ENCODE results near the gene RPL14.
A peak's percentile ranks its signal among the peaks of the same experiment; 100 is the strongest.
"Not testable (repeated sequence)": the region's sequence is repeated elsewhere in the genome, so short reads cannot be mapped to it uniquely, and the experiment has no call there.

RPL14 gene

GRCh38 chr3:40456940-40457823 lies at the start of gene RPL14:
RPL14 (plus strand) TSS chr3:40457339; CDS start chr3:40457472, 133 bp downstream.
- DNase-seq, result peak; percentile 76

DNA sequence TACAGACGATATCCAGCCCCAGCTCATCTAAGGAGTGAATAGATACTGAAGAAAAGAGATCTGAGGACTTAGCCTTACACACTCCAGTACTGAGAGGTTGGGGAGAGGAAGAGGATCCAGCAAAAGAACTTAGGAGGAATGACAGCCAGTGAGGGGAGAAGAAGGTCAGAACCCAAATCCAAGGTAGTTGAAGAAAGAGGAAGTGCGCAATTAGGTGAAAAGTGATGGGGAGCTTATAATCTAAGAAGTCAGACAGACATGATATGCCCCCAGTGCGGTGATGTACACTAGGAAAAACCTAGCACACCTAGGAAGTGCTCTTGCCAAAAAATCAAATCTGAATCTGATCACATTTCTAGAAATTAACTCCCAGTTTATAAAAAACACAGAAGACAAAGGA lies 49.5 kb upstream of the RPL14 start:
- no peak for DNase-seq

- DNase-seq, result peak; percentile 53
These were observed 42.9 kb upstream of the RPL14 start for GRCh38 chr3:40414270-40414669.

- DNase-seq, result no peak
These were observed 39.1 kb upstream of the RPL14 start for GRCh38 chr3:40417845-40418543.

DNA sequence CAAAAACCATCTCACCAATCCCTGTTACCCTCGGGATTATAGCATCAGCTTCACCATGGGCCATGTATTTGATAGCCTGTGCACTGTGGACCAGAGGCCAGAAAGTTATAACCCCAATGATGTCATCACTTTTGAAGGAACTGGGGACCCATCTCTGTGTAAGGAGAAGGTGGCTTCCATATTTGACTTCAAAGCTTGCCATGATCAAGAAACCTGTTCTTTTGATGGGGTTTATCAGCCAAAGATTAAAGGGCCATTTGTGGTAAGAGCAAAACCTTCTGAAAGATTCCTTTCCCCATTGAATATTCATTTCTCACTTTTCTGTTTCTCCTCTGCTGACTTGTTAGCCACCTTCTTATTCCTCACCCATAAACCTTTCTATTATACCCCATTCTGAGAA lies 34.3 kb upstream of the RPL14 start:
- DNase-seq, result no peak

DNA sequence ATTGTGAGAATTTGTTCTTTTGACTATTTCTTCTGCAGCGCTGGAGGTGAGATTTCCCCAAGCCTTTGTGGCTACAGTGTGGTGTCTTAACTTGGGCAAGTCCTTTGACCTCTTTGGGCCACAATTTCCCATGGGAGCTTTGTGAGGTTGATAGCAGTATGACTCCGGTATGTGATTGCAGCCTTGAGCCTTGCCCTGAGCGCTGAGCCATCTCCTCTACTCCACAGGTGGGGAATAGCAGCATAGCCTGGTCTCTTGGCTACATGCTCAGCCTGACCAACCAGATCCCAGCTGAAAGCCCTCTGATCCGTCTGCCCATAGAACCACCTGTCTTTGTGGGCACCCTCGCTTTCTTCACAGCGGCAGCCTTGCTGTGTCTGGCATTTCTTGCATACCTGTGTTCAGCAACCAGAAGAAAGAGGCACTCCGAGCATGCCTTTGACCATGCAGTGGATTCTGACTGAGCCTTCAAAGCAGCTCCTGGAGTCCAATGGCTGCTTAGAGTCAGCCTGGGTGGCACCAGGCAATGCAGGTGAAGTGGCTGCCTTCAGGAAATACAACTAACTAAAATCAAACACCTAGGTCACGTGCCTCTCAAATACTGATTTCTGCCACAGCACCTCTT lies 30.0 kb upstream of the RPL14 start:
- DNase-seq, result no peak

DNA sequence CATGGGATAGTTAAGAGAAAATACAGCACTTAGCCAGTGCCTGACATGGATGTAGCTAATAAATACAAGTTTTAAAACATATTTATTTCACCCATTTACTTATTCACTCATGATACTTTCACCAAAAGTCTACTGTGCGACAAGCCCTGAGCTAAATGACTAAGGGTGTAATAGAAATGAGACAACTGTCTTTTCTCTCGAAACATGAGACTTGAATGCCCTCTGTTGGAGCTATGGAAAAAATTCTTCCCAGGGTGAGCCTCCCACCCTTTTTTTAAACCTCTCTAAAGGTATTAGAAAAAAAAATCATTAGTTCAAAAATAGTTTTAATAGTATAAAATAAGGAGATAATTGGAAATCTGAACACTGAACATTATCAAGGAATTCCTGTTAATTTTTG lies 24.3 kb upstream of the RPL14 start:
- no peak for DNase-seq

DNA sequence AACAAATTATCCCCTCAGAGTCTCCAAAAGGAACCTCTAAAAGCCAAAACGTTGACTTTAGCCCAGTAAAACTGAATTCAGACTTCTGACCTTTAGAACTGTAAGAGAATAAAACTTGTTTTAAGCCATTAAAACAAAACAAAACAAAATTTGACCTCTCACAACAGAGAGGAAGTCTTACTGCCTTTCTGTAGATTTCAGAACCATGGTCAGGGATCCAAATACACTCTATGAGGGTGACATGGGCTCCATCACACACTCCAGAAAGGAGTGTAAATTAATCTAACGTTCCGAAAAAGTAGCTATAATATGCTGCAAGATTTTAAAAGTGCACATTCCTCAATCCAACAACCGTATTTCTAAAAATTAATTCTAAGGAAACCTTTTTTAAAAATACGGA lies 19.2 kb upstream of the RPL14 start:
- DNase-seq, result no peak

DNA sequence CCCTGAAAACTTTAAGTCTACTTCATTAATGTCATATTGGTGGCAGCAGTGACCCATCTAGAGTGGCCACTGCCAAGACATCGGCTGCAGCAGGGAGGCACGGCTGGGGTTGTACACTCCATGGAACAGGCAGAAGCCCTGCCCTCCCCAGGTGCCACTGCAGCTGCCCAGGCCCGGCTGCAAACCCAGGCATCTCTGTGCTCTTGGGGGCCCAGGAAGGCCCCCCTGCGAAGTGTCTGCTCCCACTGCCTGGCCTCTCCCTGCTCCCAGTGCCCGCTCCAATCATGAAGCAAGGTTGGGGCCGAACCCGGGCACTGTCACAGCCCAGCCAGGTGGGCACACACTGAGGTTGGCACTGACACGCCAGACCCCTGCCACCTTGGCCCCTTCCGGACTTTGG lies 12.1 kb upstream of the RPL14 start:
- no peak for DNase-seq

- DNase-seq, result no peak
These were observed 11.3 kb upstream of the RPL14 start for GRCh38 chr3:40445880-40446279.

- no peak for DNase-seq
These were observed 6.7 kb upstream of the RPL14 start for GRCh38 chr3:40450438-40450837.

DNA sequence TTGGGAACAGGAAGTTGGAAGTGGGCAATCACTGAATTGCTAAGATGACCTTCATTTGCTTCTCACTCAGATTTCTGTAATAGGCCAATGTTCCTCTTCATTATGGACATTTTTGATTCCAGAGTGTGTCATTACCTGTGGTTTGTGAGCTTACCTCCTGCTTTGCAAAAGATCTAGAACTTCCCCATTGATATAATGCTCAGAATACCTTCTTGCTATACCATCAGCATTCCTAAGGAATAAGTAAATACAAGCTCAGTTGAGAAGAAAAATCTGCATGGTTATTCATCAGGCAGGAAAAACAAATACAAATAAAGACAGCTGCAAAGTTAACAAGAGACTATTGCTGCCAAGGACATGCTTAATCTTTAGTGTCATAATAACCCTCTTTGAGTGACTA lies 5.6 kb upstream of the RPL14 start:
- DNase-seq, result no peak

GRCh38 chr3:40452057-40452456 lies 5.1 kb upstream of the RPL14 start:
- no peak for DNase-seq

GRCh38 chr3:40452562-40452875 lies 4.6 kb upstream of the RPL14 start:
- no peak for DNase-seq

DNA sequence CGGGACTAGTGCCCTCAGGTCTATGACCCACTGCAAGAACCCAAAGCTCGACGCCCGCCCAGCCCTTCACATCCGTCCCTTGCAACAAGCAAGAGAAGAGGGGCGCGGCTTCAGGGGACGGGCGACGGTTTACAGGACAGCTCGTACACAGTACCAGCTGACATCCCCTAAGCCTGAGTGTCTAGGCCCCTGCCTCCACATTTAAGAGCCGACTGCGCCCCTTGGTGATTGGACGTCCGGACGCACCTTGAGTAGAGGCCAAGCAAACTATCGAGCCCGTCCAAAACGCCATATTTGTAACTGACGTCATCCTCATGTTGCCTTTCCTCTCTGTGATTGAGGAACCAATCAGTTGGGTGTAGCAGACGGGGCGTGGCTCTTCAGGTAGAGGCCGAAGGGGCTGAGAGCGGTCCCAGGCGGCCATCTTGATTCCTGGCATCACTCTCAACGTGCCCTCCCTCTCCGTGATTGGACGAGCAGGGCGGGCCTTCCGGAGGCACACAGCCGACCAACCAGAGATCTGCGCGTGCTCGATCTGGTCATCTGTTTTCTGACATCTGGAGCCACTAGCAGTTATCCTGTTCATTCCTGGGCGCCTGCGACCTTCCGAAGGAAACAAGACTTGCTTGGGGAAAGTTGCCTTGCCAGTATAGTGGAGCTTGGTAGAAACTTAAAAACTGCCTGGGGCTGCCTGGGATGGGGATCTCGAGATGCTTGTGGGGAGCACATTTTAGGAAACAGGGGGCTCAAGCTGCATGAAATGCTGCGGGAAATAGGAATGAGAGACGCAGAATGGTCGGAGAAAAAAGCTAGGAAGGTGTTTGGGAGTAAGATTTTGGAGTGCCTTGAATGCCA lies 4.0 kb upstream of the RPL14 start:
- peak; percentile 93 for DNase-seq

- DNase-seq, result no peak
These were observed 3.2 kb upstream of the RPL14 start for GRCh38 chr3:40453933-40454332.

DNA sequence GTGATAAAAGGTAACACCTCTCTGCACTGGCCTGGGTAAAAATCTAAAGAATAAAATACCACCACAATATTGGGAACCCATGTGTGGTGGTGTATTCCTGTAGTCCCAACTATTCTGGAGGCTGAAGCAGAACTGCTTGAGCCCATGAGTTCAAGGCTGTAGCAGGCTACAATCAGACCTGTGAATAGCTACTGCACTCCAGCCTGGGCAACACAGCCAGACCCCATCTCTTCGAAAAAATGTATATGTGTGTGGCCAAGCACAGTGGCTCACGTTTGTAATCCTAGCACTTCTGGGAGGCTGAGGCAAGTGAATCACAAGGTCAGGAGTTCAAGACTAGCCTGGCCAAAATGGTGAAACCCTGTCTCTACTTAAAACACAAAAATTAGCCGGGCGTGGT lies 1.8 kb upstream of the RPL14 start:
- DNase-seq, result no peak

GRCh38 chr3:40456279-40456939 lies 730 bp upstream of the RPL14 start:
- no peak for DNase-seq

DNA sequence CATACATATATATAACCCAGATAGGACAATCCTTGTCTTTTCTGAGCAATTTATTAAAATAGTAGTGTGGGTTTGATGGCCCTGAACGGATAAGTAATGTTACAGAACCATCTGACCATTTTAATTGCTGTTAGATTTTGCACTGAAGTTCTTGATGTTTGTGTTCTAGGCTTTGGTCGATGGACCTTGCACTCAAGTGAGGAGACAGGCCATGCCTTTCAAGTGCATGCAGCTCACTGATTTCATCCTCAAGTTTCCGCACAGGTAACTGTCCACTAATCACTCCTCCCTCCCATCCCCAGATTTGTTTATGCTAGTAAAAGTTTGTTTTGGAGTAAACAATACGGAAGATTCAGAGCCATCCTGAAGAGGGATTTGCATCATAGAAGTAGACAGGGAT lies 1.3 kb downstream of the RPL14 start:
- DNase-seq, result no peak

DNA sequence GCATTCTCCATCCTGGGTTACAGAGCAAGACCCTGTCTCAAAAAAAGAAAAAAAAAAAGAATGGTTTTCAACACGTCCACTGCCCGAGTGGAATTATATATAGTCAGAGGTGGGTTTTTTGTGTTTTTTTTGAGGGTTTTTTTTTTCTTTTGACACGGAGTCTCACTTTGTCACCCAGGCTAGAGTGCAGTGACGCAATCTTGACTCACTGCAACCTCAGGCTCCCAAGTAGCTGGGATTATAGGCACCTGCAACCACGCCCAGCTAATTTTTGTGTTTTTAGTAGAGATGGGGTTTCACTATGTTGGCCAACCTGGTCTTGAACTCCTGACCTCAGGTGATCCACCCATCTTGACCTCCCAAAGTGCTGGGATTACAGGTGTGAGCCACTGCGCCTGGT lies 3.3 kb downstream of the RPL14 start:
- DNase-seq, result not testable (repeated sequence)

DNA sequence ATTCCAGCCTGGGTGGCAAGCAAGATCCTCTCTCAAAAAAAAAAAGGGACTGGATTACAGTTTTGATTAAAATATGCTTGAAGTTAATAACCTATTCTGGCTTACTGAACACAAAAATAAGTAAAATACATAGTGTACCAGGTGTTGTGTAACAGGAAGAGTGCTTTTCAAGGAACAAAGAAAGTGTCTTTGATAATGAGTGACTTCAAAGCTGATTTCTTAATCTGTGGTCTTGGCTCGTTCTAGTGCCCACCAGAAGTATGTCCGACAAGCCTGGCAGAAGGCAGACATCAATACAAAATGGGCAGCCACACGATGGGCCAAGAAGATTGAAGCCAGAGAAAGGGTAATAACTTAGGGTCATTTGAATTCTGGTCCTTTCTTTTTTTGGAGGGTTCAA lies 4.0 kb downstream of the RPL14 start:
- DNase-seq, result no peak

DNA sequence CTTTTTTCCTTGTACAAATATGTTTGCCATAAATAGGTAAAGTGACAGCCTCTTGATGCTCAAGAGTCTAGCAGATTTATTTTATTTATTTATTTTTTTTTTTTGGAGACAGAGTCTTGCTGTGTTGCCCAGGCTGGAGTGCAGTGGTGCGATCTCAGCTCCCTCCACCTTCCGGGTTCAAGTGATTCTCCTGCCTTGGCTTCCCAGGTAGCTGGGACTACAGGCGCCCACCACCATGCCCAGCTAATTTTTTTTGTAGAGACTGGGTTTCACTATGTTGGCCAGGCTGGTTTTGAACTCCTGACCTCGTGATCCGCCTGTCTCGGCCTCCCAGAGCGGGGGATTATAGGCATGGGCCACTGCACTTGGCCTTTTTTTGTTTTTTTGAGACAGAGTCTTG lies 5.7 kb downstream of the RPL14 start:
- DNase-seq, result not testable (repeated sequence)

DNA sequence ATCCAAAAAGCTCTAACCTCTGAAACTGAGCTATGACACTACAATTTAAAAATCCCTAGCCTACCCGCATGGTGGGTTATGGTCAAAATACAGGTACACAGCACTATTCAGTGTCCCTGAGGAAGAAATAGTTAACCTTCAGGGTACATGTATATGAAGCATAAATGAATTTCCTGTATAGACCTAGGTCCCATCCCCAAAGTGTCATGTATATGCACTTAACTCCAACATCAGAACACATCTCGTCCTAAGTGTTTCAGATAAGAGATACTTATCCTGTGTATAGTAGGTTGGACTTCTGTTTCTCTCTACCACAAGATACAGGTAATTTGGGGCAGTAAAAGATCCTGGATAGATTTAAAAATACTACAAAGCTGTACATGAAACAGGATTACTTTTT lies 6.4 kb downstream of the RPL14 start:
- no peak for DNase-seq

Measured in DMS79 treated with DMSO at 0.1 percent for 48 hours (cell line).